GM21381 (cell line): Measurements from ENCODE around the gene MEGF6.

Source experiments
- ATAC-seq: cut with Tn5 transposase; IDR thresholded peaks from one replicate; pipeline ENCODE4 v1.9.1; 2021; ENCODE audit warnings: mild to moderate bottlenecking, moderate library complexity; ENCODE audit not compliant: unreplicated experiment

Gene MEGF6

DNA sequence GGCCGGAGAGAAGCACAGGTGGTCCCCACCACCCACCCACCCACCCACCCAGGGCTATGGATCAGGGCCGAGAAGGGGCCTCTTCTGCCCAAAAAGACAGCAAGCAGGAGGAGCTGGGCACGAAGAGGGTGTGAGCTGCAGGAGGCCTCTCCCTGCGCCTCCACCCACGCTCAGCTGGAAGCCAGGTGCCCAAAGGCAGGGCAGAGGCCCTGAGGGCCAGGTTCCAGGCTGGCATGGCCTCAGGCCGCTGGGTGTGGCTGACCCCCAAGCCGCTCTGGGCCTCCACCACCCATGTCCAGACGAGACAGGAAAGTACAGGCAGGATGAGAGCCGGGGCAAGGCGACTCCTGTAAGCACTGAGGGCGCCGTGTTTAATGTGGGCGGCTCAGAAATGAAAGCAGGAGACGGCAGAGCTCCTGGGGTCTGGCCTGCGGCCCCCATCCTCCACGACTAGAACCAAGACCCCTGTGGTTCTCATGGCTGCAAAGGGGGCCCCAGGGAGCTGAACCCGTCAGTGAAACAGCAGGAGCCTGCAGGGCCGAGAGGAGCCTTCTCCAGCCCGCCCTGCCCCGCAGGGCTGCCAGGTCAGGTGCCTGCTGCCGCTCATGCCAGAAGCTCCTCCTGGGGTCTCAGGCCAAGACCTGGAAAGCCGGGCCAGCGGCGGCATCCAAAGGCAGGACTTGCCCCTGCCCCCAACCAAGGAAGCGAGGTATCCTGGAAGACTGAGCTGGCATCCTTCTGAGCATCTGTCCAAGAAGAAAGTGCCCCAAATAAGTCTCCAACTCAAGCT is 56.0 kb downstream of the MEGF6 start:
- ATAC-seq, result no peak

DNA sequence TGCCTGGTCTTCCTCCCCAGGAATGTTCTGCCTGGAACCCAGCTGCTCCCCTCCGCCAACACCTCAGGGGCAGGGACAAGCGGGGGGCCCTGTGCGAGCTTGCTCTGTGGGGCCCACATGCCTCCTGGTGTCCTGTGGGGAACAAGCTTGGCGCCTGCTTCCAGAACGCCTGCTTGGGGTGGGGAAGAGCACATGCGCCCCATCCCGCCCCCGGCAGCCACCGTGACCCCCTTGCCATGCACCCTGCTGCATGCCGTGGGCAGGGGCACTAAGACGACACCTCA is 57.4 kb downstream of the MEGF6 start:
- no peak for ATAC-seq

DNA sequence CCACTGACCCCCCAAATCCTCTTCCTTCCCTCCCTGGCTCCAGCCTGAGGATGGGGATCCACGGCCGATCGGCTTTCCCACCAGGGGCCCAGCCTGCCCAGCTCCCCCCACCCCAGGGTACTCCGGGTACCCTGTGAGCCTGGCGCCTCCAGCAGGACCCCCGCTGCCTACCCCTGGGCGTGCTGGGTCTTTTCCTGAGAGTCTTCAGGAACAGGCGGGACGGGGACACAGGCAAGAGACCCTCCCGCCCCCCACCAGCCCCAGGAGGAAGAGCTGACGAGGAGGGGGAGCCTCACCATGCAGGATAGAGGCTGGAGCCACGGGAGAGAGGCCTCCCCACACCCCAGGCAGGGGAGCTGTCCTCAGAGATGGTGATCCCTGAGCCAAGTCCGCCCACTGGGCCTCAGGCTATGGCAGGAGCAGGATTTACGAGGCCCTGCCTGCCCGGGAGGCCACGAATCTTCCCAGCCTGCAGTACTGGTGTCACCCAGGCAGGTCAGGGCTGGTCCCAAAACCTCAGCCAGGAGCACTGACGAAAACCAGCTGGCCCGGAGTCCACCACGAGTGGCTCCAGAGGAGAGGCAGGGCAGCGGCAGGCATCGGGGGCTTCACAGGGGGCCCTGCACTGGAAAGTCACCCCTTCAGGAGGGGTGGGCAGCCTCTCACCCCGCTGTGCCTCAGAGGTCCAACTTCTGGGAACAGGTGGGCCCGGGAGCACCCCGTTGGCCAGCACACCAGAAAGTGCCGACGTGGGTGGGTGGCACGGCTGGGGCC is 58.0 kb downstream of the MEGF6 start:
- ATAC-seq, result no peak

DNA sequence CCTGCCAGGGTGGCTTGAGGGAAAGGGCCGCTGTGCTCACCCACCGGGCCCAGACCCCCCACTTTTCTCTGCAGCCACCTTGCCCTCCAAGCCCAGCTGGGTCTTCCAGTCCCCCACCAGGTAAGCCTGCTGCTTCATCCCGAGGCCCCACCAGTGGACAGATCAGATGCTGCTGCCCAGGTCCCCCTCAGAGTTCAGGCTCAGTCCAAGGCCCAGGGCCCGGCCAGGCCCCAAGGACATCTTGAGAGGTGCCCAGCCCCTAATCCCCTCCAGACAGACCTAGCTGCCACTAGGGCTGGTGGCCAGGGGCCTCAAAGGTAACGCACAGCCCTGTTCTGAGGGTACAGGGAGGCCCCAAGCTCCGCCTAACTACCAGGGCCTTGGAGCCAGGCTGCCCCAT is 58.6 kb downstream of the MEGF6 start:
- ATAC-seq, result no peak

DNA sequence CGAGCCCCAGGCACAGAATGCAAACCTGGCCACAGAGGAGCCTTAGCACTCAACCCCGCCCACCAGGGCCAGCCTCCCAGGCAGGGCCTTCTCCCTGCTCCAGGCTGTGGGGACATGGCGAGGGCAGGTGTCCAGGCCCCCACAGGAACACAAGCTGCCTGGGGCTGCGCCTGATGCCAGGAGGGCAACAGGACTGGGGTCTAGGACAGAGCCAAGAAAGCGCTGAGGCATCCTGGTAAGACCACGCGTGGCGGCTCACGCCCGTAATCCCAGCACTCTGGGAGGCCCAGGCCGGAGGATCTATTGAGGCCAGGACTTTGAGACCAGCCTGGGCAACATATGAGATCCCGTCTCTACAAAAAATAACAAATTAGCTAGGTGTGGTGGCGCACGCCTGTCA is 59.1 kb downstream of the MEGF6 start:
- no peak for ATAC-seq

DNA sequence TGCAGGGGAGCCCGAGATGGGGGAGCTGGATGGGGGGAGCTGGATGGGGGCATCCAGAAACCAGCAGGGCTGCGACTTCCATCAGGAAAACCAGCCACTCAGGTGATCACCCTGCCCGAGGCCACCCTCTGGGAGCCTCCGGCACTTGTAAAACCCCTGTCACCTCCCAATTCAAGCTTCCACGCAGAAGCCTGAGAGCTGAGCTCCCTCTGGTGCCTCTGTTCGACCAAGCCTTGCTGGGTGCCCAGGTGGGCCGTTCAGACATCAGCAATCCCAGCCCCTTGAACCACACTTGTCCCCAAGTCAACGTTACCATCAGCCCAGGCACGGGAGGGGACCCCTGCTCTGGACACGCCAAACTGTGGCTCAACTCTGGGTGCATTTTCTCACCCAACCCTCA is 59.6 kb downstream of the MEGF6 start:
- ATAC-seq, result no peak

DNA sequence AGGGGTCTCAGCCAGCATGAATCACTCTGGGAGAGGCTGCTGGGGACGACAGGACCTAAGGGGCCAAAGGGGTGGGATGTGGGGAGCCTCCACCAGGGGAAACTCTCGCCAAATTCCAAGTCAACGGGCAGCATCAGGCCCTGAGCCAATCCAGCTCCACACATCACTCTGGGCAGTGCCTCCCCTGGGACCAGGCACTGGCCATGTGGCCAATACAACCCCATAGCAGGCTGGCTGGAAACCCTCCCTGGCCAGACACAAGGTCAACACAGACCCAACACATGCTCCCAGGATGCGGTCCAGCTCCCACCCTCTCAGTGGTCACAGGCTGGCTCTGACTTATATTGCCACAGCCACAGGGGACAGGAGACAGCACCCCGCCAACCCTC is 60.0 kb downstream of the MEGF6 start:
- no peak for ATAC-seq

DNA sequence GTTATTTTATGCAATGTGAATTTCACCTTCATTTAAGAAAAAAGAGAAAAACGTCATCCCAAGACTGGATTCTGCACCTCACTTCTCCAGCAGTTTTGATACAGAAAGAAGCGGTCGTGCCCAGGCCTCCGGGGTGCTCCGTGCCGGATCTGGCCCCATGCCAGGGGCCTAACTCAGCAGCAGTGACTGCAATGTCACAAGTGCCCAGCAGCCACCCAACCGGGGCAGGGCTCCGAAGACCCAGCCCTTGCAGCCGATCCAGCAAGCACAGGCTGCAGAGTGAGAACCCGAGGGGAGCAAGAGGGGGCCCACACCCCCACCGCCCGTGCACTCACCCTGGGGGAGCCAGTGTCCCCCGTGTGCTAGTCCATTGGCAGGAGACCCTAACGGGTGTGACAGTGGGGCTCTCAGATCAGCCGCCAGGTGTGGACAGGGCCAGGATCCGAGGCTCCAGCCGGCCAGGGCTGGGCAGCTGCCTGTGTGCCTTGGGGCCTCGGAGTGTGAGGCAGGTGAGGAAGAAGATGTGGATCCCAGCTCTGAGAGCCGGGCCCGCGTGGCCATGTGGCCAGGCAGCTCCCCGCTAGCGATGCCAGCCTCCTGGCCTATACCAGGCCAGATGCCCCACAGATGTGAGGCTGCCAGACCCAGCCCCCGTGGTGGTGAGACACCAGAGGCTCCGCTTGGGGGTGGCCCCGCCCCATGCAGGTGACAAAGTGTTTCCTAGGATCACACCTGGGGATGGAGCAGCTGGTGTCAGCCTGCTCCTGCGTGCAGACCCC is 60.6 kb downstream of the MEGF6 start:
- no peak for ATAC-seq

DNA sequence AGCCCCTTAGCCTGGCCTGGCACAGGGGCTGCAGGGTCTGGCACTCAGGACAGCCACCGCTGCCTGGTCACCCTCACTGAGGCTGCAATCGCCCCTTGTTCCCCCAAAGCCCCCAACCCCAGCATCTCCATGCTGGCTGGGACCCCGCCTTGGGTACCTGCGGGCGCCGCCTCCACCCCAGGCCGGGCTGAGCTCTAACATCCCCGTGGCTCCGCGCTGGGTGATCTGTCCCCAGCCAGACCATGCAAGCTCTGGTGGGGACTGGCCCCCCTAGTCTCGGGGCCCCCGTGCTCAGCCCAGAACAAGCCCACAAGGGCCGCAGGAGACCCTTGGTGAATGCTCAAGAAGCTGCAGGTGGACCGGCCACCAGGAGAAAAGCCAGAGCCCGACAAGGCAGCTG is 62.4 kb downstream of the MEGF6 start:
- ATAC-seq, result no peak

DNA sequence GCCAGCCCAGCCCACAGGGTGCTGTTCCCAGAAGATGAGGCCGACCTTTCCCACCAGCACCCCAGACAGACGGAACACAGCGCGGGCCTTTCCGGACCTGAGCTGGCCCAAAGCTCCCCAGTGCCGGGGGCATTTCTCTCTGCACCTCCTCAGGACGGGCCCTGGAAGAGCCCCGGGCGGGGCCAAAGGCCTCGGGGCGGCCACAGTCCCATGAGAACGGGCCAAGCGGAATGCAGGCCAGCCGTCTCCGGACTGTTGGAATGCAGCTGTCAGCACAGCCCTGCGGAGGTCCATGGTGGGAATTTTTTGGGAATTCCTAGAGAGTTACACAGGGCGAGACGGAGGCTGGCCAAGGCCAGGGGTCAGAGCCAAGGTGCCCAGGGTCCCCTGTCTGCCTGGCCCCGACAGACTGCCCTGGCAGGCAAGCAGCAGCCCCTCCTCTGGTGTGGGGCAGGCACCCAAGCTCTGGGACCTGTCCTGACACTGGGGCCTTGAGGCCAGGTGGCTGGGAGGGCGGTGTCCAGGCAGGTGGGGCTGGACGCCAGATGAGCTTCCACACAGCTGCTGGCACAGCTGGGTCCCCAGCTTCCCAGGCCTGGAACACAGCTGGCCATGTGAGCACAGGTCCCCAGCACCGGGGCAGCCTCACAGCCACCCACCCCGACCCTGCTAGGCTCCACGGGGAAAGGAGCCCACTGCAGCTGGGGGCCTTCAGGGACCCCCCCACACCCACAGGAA is 63.0 kb downstream of the MEGF6 start:
- no peak for ATAC-seq

DNA sequence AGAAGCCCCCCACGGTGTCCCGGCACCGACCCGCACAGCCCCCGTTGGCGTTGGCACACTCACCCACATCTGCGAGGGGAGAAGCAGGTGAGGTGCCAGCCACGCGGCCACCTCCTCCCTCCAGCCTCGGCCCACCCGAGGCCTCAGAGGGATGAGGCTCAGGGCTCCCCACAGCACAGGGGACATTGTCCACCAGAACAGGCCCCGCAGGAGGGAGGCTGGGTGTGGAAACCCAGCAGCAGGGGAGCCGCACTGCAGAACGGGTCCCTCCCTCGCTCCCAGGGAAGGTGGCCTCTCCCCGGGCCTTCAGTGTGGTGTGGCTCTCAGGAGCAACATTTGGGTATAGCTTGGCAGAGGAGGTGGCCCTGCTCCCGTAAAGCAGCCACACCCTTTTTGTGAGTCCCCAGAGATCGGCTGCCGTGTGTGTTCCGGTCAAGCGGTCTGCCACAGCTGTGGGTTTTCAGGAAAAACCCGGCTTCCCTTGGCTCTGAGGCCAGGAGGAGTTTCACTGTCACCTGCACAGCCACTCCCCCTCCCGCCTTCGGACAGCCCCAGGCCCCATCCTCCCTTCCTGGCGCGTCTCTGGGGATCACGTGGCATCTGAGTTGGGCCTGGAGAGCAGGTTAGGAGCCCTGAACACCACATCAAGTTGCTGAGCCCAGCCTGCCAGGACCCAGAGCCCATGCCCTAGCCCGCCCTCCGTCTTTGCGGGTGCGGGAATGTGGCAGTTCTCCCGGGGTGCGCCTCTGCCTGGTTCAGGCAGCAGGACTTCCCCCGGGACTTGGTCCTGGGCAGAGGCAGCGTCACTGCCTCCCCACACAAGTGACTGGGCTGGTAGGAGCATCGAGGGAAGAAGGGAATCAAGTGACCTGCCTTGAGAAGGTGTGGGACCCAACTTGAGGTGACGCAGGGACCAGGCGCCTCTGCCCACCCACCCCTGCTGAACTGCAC is 64.0 kb downstream of the MEGF6 start:
- ATAC-seq, result no peak

DNA sequence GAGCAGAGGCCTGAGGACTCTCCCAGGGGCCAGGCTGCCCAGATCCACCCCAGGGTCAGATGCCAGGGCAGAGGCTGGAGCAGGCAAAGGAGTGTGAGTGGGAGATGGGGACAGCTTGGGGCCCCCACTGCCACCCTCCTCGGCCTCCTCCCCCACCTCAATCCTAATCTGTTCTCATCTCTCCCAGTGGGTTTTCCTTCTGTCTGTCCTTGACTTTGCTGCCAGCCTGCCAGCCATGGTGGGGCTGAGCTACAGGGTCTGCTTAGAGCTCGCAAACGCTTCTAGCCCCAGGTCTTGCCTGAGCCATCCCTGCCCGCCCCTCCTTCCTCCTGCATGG is 65.3 kb downstream of the MEGF6 start:
- no peak for ATAC-seq

DNA sequence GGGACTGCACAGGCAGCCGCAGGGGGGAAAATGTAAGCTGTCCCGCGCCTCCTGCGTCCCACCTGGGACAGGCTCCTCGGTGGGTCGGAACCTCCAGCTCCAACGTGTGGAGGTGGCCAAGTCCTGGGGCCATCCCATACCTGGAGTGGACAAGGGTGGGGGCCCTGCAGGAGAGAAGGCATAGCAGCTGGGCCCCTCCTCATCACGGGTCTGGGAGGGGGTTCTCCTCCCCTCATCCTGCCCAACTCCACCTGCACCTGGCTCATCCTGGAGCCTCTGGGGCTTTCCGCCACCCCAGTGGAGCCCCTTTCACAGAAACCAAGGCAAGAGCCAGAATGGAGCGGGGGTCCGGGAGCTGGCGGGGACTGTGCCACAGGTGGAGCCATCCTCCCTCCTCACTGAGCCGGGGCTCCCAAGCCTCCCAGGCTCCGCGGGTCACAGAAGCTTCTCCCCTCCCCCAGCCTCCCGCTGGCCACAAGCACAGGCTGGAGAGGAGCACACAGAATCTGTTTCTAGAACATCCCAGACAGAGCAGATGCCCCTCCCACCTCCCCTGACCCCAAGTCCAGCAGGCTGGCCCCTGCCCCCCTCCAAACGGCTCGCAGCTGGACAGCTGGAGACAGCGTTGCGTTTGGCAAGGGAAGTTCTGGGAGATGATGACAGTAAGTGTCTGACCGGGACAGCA is 65.8 kb downstream of the MEGF6 start:
- no peak for ATAC-seq

DNA sequence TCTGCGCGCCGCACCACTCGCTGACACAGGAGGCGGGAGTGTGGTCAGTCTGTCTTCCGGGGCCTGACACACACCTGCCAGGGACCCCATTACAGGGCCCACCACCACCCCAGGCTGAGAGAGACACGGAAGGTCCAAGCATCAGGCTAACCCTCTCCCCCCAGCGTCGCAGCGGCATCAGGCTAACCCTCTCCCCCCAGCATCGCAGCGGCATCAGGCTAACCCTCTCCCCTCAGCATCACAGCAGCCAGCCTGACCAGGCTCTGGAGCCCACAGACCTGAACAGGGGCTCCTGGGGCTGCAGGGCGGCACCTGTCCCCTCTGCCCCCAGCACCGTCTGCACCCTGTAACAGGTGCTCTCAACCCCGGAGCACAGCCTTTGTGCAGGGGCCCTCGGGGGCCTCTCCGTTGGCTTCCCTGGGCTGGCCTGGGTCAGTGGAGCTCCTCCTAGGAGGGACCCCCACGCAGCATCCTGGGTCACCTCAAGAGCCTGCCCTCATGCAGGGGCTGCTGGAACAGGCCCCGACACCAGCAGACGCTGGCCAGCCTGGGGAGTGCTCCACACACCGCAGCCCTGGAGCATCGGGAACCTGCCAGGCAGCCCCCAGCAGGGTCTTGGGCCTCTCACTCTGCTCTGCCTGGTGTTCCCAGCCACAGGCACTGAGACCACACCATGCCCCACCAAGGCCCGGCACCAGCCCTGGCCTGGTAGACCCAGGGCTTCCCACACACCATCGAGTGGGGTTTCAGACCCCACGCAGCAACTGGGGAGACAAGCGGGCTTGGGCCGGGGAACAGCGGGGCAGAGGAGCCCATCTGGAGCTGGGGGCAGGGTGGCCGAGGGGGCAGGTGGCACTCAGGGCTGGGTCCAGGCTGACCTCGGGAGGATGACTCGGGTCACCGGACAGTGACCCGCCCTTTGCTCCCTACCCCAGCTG is 67.0 kb downstream of the MEGF6 start:
- ATAC-seq, result no peak

DNA sequence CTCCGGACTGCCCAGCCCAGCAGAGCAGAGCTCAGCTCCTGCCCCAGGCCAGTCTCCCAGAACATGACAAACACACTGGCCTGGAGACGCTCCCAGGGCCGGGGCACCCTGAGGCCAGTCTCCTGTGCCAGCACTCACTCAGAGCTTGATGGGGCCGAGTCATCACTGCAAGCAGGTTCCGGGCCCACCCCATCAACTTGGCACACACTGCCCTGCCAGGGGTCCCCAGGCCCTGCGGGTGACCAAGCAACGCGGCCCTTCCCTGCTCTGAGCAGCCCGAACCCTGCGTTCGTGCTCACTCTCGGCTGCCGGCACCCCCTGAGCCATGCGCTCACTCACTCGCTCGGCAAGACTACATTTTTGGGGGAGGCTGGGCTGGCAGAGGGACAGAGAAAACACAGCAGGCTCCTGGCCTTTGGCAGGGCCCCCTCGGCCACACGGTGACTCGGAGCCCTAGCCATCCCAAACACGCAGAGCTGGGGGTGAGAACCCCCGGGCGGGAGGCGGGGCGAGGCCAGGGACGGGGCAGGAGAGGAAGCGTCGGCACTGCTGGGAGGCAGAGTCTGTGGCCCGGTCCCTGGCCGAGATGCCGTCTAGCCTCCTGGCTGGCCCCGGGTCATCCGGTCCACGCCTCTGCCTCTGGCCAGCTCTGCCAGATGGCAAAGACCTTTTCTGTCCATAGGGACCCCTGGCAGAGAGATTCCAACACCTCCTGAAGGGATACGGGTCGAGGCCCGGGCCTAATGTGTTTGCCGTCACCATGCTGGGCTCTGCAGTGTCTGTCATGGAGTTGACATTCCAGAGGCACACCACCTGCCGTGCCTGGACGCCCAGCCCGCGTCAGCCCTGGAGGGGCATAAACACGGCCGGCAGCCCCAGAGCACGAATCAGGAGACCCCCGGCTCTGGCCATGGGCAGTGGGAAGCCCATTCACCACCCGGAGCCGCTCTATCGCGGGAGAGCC is 68.0 kb downstream of the MEGF6 start:
- no peak for ATAC-seq

DNA sequence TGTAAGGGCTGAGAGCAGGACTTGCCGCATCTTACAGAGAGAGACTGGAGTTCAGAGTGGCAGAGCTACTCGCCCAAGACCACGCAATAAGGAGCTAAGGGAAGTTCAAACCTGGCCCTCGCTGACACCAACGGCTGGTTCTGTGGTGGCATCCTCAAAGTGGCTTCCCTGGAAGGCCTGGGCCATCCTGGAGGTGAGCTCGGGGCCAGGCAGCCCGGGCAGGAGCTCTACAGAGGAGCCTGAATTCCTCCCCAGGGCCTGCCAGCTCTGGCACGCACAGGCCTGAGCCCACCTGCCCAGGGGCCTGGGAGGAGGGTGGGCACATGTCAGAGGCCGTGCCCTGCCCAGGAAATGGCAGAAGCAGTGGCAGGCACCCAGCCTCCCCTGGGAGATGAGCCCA is 68.6 kb downstream of the MEGF6 start:
- no peak for ATAC-seq

DNA sequence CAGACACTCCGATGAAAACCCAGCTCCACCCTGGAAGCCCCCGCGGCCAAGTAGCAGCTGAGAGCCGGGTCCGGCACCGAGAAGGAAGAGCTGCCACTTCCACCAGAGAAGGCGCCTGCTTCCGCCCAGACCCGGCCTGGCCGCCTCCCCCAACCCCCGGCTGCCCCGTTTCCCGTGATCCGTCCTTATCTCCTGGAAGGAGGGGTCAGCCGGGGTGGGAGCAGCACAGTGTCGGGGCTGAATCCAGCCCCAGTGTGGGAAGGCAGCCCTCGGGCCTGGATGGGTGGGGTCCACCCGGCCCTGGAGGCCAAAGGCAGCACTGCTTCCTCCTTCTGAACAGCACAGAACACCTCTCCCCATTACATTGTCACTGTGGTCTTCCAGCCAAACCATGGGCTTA is 69.4 kb downstream of the MEGF6 start:
- no peak for ATAC-seq
